T-helper 1 cell treated with Interleukin-12 subunit alpha and Interleukin-12 subunit beta and Interleukin-4 antibody, amounts not matched to agents 30 μg/mL and 1 μg/mL, for 36 hours (primary cell): ENCODE results near the gene PLA1A.
"Not testable (repeated sequence)": the region's sequence is repeated elsewhere in the genome, so short reads cannot be mapped to it uniquely, and the experiment has no call there.

Source experiments
- H3K27ac Mint-ChIP-seq: one replicate; pipeline ENCODE4 v1.8.0; 2021; ENCODE audit warnings: mild to moderate bottlenecking, mixed read lengths
- H3K27me3 Mint-ChIP-seq: one replicate; pipeline ENCODE4 v1.8.0; 2021; ENCODE audit warnings: low read depth, mixed read lengths
- H3K36me3 Mint-ChIP-seq: one replicate; pipeline ENCODE4 v1.8.0; 2021; ENCODE audit warnings: low read depth, mixed read lengths
- H3K4me1 Mint-ChIP-seq: one replicate; pipeline ENCODE4 v1.8.0; 2021; ENCODE audit warnings: low read depth, mixed read lengths
- H3K4me3 Mint-ChIP-seq: one replicate; pipeline ENCODE4 v1.8.0; 2021; ENCODE audit warnings: mild to moderate bottlenecking, moderate library complexity, mixed read lengths
- H3K9me3 Mint-ChIP-seq: one replicate; pipeline ENCODE4 v1.8.0; 2021; ENCODE audit warnings: mixed read lengths

PLA1A gene

DNA sequence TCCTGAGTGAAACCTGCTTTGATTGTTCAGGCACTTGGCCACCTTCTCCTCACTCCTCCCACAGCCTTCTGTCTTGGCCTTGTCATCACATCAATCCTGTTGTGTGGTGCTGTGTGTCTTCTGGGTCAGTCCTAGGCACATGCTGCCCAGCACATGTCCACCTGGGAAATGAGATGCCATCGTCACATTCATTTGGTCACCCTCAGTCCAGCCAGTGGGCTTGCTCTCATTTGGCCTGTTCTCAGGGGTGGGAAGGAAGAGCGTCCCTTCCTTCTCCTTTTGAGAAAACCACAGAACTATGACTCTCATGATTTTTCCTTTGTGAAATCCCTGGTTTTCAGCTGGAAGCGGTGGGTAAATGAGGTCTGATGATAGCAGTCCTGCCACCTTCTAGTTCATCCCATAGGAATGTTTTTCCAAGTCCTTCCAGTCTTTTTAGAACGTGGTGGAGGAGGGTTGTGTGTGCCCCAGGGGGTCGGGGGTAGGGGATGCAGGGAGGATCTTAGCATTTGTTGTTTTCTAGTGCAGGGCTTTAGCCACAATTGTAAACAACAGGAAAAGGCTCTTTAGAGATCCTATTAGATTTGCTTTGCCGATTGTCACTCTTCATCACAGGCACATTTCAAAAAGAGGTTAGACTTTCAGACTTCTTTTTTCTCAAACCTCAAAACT, 8.4 kb upstream of the PLA1A start:
- H3K36me3 Mint-ChIP-seq = peaks cover 6% of the 10 kb centered on the region
- H3K9me3 Mint-ChIP-seq = peaks cover 7% of the 10 kb centered on the region
- peaks cover 3% of the 10 kb centered on the region for H3K27me3 Mint-ChIP-seq
- no peak overlapping the region for H3K4me3 Mint-ChIP-seq
- no peak overlapping the region for H3K27ac Mint-ChIP-seq
- peaks cover 13% of the 10 kb centered on the region for H3K4me1 Mint-ChIP-seq

DNA sequence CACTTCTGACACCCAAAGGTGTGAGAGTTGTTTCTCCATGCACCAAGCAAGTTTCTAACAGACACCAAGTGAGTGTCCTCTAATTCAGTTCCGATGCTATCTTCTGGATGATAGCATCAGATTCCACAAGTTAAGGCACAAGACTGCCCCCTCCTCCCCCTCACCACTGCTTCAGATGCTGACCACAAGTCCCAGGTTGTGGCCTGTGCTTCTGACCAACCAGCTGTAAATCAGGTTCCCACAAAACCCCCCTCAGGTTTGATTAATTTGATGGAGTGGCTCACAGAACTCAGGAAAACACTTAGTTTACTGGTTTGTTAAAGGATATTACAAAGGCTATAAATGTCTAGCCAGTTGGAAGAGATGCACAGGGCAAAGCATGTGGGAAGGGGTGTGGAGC, 7.0 kb upstream of the PLA1A start:
- Mint-ChIP-seq H3K27ac (no peak overlapping the region), H3K4me3 (no peak overlapping the region), H3K4me1 (peaks cover 13% of the 10 kb centered on the region)

DNA sequence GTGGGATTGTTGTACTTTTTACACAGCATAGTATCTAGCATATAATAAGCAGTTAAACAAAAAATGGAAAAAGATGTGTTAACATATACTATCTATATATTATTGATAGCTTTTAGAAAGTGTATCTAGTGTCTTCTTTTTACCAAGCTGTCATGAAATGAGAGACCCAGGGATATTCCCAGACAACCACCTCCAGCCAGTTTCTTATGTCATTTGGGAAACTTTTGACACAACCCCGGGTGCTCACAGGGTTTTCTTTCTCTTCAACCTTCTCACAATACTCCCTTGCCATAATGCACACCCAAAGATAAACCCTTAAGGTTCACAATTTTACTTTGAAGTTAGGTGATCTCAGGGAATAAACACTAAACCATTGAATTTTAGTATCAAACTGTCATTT, 4.8 kb upstream of the PLA1A start:
- Mint-ChIP-seq H3K27me3 (peaks cover 3% of the 10 kb centered on the region), H3K4me1 (peaks cover 18% of the 10 kb centered on the region), H3K27ac (no peak overlapping the region), H3K9me3 (peaks cover 7% of the 10 kb centered on the region), H3K36me3 (peaks cover 4% of the 10 kb centered on the region), H3K4me3 (no peak overlapping the region)

More for the DNA sequence above, 7.0 kb upstream of the PLA1A start:
- Mint-ChIP-seq H3K27me3 (peaks cover 3% of the 10 kb centered on the region), H3K36me3 (peaks cover 6% of the 10 kb centered on the region), H3K9me3 (peaks cover 7% of the 10 kb centered on the region)

DNA sequence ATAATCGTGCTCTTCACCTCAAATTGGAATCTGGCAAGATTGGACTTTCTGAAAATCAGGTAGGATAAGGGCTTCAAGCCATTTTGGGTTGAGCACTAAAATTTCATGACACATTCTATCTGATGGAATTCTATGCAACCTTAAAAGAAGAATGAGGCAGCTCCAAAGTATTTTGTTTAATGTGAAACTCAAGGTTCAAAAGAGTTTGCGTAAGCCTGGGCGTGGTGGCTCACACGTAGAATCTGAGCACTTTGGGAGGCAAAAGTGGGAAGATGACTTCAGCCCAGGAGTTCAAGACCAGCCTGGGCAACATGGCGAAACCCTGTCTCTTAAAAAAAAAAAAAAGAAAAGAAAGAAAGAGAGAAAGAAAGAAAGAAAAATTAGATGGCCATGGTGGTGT, 3.6 kb upstream of the PLA1A start:
- Mint-ChIP-seq H3K27ac (no peak overlapping the region), H3K4me3 (no peak overlapping the region), H3K9me3 (peaks cover 7% of the 10 kb centered on the region), H3K36me3 (peaks cover 4% of the 10 kb centered on the region), H3K4me1 (peaks cover 23% of the 10 kb centered on the region), H3K27me3 (peaks cover 3% of the 10 kb centered on the region)

DNA sequence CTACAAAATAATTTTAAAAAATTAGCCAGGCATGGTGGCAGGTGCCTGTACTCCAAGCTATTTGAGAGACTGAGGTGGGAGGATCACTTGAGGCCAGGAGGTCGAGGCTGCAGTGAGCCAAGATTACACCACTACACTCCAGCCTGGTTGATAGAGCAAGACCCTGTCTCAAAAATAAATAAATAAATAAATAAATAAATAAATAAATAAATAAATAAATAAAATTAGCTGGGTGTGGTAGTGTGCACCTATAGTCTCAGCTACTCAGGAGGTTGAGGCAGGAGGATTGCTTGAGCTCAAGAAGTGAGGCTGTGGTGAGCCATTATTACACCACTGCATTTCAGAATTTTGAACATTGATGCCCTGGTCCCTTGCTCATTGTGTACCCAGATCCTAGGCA, 2.8 kb upstream of the PLA1A start:
- not testable (repeated sequence) for H3K27me3 Mint-ChIP-seq, H3K9me3 Mint-ChIP-seq, H3K4me3 Mint-ChIP-seq, H3K36me3 Mint-ChIP-seq, H3K27ac Mint-ChIP-seq
- peaks cover 28% of the 10 kb centered on the region for H3K4me1 Mint-ChIP-seq

DNA sequence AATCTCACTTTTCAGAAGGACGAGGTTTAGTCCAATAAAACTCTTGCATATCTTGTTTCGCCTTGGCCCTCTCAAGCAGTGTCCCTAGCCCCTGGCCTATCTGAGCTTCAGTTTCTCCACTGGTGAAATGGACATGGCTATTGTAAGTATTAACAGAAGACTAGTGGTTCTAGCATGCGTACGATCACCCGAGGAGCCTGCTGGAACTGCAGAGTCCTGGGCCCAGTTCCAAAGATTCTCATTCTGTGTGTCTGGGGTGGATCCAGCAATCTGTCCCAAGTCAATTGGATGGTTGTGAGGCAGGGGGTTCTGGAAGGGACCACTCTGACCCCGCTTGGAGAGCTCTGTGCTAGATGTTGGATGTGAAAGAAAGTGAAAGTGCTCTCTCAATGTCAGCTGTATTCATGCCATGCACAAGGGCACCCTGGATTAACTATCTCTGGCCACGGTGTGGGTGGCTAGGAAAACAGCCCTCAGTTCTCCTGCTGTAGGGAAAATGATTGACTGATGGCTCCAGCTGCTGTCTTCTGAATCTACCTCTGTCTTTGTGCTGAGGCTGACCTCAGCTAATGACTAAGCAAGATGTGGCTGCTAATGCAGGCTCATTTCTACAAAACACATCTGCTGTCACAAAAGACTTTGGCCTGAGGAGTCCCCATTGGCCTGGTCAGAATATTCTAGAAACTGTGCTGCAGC, 1.9 kb upstream of the PLA1A start:
- H3K27ac Mint-ChIP-seq = no peak overlapping the region
- H3K27me3 Mint-ChIP-seq = peaks cover 3% of the 10 kb centered on the region
- no peaks in the 10 kb centered on the region for H3K9me3 Mint-ChIP-seq
- H3K4me1 Mint-ChIP-seq = peaks cover 30% of the 10 kb centered on the region
- H3K36me3 Mint-ChIP-seq = no peaks in the 10 kb centered on the region
- H3K4me3 Mint-ChIP-seq = no peak overlapping the region

DNA sequence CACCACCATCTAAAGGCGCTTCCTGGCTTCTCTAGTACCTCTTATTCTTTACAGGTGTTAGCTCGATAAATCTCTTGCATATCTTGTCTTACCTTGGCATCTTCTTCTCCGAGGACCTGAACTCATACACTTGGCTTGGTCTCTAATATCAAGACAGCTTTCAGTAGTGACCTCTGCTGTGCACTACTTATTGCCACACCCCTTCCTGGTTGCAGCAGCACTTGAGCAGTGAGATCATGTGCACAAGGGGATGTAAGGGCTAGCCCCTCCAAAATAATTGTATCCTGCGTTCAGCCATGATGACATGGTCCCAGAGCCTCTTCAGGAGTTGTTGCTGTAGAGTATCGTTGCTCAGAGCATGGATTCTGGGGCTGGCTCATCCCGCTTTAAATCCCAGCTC, 1.3 kb upstream of the PLA1A start:
- Mint-ChIP-seq H3K27ac (no peak overlapping the region), H3K36me3 (no peaks in the 10 kb centered on the region), H3K9me3 (no peaks in the 10 kb centered on the region), H3K4me3 (no peak overlapping the region), H3K4me1 (peaks cover 33% of the 10 kb centered on the region), H3K27me3 (peaks cover 3% of the 10 kb centered on the region)

- Mint-ChIP-seq H3K27me3 (no peaks in the 10 kb centered on the region), H3K4me1 (peaks cover 33% of the 10 kb centered on the region), H3K4me3 (no peak overlapping the region), H3K27ac (peak overlapping the region; percentile 43), H3K9me3 (no peaks in the 10 kb centered on the region), H3K36me3 (no peaks in the 10 kb centered on the region)
These were observed 869 bp downstream of the PLA1A start for GRCh38 chr3:119598410-119599098.

- H3K27ac Mint-ChIP-seq = peak overlapping the region; percentile 5
- no peak overlapping the region for H3K4me3 Mint-ChIP-seq
- H3K4me1 Mint-ChIP-seq = peaks cover 35% of the 10 kb centered on the region
- H3K36me3 Mint-ChIP-seq = no peaks in the 10 kb centered on the region
- no peaks in the 10 kb centered on the region for H3K9me3 Mint-ChIP-seq
- no peaks in the 10 kb centered on the region for H3K27me3 Mint-ChIP-seq
These were observed 2.0 kb downstream of the PLA1A start for GRCh38 chr3:119599558-119600174.

GRCh38 chr3:119600732-119601131, 3.0 kb downstream of the PLA1A start:
- Mint-ChIP-seq H3K9me3 (no peaks in the 10 kb centered on the region), H3K4me3 (no peak overlapping the region), H3K27me3 (no peaks in the 10 kb centered on the region), H3K4me1 (peaks cover 34% of the 10 kb centered on the region), H3K36me3 (no peaks in the 10 kb centered on the region), H3K27ac (no peak overlapping the region)

GRCh38 chr3:119601154-119601553, 3.5 kb downstream of the PLA1A start:
- no peaks in the 10 kb centered on the region for H3K9me3 Mint-ChIP-seq
- H3K4me1 Mint-ChIP-seq = peaks cover 30% of the 10 kb centered on the region
- no peak overlapping the region for H3K4me3 Mint-ChIP-seq
- no peaks in the 10 kb centered on the region for H3K36me3 Mint-ChIP-seq
- H3K27ac Mint-ChIP-seq = no peak overlapping the region
- no peaks in the 10 kb centered on the region for H3K27me3 Mint-ChIP-seq

DNA sequence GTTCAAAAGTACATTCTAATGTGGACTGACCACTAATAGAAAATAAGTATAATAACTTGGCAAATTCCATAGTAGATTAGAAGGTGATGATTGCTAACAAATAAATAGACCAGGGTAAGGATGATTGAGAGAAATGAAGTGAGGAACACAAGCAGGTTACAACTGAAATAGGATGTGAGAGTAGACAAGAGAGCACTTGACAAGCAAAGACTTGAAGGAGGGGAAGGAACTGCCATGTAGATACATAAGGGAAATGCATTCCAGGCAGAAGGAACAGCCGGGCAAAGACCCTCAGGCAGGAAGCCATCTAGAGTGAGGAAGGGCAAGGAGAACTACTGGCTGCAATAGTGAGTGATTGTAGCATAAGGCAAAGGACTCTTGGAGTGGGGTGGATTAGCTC, 5.0 kb downstream of the PLA1A start:
- Mint-ChIP-seq H3K27me3 (peaks cover 4% of the 10 kb centered on the region), H3K9me3 (no peaks in the 10 kb centered on the region), H3K4me1 (peaks cover 24% of the 10 kb centered on the region), H3K27ac (no peak overlapping the region), H3K36me3 (no peaks in the 10 kb centered on the region), H3K4me3 (no peak overlapping the region)

DNA sequence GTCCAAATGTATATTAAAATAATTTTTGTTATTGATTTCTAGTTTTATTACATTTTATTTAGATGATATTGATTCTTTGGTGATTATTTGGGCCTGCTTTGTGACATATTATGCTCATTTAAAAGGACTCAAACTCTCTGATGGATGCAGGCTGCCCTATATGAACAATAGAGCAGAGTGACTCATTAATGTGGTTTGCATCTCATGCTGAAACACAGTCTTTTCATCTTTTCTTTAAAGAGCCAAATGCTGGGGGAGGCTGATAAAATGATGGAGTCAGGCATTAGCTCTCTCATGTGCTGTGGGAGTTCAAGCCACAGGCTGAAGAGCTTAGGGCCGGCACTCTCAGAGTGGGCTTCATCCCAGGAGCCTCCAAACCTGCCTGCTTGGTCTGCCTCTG, 7.2 kb downstream of the PLA1A start:
- H3K4me3 Mint-ChIP-seq = no peak overlapping the region
- peaks cover 16% of the 10 kb centered on the region for H3K27me3 Mint-ChIP-seq
- no peaks in the 10 kb centered on the region for H3K9me3 Mint-ChIP-seq

DNA sequence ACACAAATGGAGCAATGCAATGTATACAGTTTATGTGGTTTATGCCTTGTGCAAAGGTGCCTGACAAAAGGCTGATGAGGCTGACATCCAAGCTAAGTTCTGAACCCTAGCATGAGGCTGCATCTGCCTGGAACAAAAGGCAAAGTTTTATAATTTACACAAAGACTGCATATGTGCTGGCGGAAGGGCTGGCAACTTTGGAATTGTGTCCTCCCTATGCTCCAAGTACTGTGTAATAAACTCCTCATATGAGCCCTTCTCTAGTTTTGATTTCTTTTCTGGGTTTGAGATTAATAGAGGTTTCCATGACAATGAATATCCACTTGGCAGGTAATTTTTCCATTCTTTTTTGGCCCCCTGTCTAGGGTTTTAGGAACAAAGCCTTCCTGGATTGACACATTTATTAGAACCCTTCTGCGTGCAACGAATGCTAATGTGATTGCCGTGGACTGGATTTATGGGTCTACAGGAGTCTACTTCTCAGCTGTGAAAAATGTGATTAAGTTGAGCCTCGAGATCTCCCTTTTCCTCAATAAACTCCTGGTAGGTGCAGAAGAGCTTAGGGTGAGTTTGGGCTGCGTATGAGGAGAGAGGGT, 10.8 kb downstream of the PLA1A start:
- Mint-ChIP-seq H3K4me3 (no peak overlapping the region), H3K4me1 (peaks cover 2% of the 10 kb centered on the region), H3K27me3 (peaks cover 23% of the 10 kb centered on the region), H3K27ac (no peak overlapping the region), H3K9me3 (no peaks in the 10 kb centered on the region), H3K36me3 (no peaks in the 10 kb centered on the region)

More for the DNA sequence above, 7.2 kb downstream of the PLA1A start:
- H3K36me3 Mint-ChIP-seq = no peaks in the 10 kb centered on the region
- H3K4me1 Mint-ChIP-seq = peaks cover 10% of the 10 kb centered on the region
- no peak overlapping the region for H3K27ac Mint-ChIP-seq
